RKO (cell line): ENCODE data around the gene PIM1.
"Not testable (repeated sequence)": the region's sequence is repeated elsewhere in the genome, so short reads cannot be mapped to it uniquely, and the experiment has no call there.

ENCODE experiments used
- DNase-seq: peaks from one replicate; pipeline ENCODE4 v3.0.0-alpha.2; 2016; ENCODE audit warnings: low spot score

PIM1 gene

GRCh38 chr6:37188962-37189510 is 19.1 kb downstream of the PIM1 start:
- no peak for DNase-seq

DNA sequence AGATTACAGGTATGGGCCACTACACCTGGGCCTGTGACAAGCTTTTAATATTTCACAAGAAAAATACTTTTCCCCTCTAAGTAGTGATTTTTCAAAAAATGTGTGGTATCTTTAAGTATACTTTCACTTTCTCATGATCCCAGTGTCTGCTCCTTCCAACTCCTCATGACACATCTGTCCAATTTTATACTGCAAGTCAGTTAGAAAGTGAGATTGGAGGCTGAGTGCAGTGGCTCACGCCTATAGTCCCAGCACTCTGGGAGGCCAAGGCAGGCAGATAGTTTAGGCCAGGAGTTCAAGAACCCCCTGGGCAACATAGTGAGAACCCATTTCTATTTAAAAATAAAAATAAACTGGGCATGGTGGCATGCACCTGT is 20.2 kb downstream of the PIM1 start:
- DNase-seq, result no peak

- no peak for DNase-seq
These were observed 22.7 kb downstream of the PIM1 start for GRCh38 chr6:37192666-37193065.

DNA sequence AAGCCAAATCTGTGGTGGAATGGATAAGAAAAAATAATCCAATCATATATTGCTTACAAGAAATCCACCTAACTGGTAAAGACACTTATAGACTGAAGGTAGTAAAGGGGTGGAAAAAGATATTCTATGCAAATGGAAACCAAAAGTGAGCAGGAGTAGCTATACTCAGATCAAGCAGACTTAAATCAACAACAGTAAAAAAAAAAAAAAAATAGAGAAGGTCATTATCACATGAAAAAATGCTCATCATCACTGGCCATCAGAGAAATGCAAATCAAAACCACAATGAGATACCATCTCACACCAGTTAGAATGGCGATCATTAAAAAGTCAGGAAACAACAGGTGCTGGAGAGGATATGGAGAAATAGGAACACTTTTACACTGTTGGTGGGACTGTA is 24.9 kb downstream of the PIM1 start:
- not testable (repeated sequence) for DNase-seq

DNA sequence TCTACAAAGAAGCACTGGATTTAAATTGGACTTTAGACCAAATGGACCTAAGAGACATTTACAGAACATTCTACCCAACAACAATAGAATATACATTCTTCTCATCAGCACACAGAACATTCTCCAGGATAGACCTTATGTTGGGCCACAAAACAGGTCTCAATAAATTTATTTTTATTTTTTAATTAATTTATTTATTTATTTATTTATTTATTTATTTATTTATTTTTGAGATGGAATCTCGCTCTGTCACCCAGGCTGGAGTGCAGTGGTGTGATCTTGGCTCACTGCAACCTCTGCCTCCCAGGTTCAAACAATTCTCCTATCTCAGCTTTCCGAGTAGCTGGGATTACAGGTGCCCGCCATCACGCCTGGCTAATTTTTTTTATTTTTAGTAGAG is 26.5 kb downstream of the PIM1 start:
- DNase-seq, result not testable (repeated sequence)

DNA sequence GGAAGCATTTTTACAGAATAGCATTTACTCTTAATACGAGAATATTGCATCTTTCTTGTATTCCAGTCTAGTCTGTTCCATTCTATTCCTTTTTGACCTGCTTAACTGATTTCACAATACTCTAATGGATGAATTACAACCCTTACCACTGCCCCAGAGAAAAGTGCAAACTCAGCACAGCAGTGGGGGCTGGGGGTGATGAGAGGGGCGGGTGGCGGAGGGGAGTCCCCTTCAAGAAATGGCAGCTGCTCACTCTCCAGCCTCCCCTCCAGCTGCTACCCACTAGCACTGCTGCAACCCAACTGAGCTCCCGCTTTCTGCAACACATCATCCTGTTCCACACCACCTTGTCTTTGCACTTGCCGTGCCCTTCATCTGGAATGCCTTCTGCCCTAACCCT is 30.1 kb downstream of the PIM1 start:
- DNase-seq, result no peak

- no peak for DNase-seq
These were observed 31.8 kb downstream of the PIM1 start for GRCh38 chr6:37201726-37202125.

GRCh38 chr6:37202788-37203491 is 33.0 kb downstream of the PIM1 start:
- DNase-seq, result no peak

DNA sequence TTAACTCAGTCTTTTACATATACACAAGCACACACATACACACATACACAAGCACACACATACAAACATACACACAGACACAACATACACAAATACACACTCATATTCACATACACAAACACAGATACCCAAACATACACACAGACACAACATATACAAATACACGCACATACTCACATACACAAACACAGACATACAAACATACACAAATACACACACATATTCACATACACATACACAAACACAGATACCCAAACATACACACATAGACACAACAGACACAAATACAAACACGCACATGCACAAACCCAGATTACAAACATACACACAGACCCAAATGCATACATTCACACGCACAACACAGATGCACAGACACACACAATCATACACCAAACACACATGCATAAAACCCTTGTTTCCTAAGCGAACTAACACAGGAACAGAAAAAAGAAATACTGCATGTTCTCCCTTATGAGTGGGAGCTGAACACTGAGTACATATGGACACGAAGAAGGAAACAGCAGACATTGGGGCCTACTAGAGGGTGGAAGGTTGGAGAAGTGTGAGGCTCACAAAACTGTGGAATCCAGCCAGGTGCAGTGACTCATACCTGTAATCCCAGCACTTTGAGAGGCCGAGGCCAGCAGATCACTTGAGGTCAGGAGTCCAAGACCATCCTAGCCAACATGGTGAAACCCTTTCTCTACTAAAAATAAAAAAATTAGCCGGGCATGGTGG is 34.2 kb downstream of the PIM1 start:
- DNase-seq, result peak; percentile 36

DNA sequence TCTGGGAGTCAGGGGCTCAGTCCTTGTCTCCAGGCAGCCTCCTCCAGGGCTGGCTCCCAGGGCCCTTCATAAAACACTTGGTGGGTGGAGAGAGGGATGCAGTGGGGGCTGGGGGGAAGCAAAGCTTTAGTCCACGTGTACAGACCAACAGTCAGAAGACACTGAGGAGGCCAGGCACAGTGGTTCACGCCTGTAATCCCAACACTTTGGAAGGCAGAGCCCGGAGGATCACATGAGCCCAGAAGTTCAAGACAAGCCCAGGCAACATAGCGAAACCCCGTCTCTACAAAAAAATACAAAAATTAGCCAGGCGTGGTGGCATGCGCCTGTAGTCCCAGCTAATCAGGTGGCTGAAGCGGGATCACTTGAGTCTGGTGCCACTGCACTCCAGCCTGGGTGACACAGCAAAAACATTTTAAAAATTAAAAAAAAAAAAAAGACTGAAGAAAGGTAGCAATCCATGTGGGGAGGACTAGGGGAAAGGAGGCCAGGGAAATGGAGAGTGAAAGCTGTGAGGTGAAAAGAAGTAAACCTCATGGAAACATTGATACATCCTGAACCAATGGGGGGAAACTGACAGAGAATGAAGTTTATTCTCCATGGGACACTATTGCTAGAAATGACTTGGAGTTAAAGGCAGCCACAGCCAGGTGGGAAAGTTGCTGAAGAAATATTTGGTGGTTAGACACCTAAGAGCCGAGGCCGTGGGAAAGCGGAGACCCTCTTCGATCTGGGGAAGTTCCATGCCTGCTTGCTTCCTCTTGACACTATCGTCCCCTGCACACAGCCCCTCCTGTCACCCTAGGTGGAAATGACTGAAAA is 35.4 kb downstream of the PIM1 start:
- DNase-seq, result no peak

DNA sequence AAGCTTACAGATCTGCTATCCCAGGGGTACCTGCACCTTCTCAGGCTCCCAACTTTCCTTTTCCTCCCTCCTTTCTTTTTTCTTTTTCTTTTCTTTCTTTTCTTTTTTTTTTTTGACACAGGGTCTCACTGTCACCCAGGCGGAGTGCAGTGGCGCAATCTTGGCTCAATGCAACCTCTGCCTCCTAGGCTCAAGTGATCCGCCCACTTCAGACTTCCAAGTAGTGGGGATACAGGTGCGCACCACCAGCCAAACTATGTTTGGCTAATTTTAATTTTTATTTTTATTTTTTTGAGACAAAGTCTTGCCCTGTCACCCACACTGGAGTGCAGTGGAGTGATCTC is 36.0 kb downstream of the PIM1 start:
- DNase-seq, result no peak

DNA sequence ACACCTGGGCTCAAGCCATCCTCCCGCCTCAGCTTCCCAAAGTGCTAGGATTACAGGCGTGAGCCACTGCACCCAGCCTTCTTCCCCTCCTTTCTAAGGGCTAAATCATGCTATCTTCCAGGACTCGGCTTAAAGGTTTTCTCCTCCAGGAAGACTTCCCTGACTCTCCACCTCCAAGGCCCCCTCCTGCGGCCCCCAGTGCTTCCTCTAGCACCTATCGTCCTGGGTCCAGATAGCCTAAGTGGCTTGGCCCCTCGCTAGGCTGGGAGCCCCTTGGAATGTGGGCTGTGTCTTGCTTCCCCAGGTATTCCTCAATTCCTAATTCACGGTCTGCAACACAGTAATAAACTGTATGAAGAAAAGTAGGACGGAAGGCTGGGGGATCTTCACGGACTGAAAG is 36.7 kb downstream of the PIM1 start:
- DNase-seq, result no peak

DNA sequence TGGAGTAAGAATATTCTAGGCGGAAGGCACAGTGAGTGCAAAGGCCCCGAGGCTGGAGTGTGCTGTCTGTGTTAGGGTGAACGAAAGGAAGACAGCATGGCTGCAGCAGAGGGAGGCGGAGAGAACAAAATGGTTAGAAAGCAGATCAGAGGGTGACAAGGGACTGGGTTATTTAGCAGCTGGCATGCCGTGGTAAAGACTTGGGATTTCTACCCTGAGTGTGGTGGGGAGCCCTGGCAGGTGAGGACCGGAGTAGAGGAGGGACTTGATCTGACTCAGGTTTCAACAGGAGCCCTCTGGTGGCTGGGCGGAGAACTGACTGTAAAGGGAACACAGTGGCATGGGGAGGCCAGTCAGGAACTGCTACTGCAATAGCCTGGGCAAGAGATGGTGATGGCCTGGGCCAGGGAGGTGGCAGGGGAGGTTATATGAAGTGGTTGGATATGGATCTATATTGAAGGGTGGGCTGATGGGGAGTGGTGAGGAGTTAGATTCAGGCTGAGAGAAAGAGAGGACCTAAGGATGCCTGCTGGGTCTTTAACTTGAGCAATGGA is 38.0 kb downstream of the PIM1 start:
- DNase-seq, result peak; percentile 72

DNA sequence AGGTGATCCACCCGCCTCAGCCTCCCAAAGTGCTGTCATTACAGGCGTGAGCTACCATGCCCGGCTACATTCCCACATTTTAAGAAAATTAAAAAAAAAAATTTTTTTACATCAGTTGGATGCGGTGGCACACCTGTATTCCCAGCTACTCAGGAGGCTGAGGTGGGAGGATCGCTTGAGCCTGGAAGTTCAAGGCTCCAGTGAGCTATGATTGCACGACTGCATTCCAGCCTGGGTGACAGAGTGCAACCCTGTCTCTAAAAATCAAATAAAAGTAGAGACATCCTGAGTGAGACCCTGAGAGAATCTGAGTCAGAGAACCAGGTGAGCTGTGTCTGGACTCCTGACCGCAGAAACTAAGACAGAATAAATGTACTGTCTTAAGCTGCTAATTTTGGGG is 38.8 kb downstream of the PIM1 start:
- DNase-seq, result no peak

GRCh38 chr6:37209461-37210205 is 39.7 kb downstream of the PIM1 start:
- no peak for DNase-seq

DNA sequence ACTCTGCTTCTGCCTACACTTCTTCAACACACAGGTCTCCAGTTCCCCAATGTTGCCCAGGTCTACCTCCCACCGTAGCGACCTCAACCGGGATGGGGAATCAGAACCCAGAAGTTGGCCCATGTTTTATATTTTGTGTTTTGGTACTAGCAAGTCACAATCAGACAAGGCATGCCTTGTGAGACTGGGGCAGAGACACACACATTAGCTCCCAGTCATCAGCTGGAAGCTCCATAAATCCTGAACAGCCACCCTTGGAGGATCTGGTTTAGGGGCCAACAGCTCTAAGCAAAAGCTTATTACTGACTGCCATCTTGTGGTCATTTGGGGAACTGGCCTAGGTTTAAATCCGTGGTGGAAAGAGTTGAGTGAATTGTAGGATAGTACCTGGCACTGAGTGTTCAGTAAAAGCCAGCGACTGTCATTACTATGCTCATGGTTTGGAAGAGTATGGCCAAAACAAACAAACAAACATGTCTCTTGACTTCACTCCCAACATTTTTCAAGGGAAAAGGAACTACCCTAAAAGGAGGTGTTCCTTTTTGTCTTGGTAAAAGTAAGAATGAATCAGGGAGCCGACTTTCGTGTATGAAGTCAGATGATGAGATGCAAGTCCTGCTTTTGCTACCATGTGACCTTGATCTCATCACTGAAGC is 40.5 kb downstream of the PIM1 start:
- DNase-seq, result peak; percentile 75

DNA sequence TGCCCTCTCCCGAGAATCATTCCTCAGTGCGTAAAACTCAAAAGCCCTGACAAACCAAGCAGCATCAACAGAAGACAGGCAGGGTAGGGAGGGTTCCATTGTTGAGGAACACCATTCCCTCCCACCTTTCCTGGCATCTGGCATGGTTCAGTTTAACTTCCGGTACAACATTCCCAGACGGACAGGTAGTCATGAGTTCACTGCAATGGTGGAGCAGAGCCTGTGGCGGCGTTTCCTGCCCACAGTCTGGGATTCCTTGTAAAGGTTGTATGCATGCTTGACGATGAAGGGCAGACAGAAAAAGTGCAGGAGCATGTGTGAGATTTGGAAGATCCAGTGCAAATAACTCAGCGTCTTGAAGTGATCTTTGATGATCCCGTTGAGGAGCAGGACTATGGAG is 42.3 kb downstream of the PIM1 start:
- DNase-seq, result no peak

GRCh38 chr6:37218061-37218460 is 48.1 kb downstream of the PIM1 start:
- no peak for DNase-seq

DNA sequence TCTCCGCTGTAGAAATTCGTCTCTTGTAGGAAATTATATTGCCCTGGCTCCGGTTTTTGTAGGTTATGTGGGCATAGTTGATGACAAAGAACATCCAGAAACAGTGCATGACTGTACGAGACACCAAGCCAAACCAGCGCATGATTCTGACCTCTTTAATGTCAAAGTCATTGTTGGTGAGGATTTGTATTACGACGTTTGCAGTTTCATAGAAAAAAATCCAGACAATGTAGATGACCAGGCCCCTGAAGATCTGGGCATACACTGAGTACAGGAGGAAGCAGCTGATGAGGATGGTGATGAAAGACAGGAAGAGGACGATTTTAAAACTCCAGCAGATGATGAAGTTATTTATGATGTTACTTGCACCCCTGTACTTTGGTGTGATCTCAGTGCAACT is 48.6 kb downstream of the PIM1 start:
- no peak for DNase-seq

DNA sequence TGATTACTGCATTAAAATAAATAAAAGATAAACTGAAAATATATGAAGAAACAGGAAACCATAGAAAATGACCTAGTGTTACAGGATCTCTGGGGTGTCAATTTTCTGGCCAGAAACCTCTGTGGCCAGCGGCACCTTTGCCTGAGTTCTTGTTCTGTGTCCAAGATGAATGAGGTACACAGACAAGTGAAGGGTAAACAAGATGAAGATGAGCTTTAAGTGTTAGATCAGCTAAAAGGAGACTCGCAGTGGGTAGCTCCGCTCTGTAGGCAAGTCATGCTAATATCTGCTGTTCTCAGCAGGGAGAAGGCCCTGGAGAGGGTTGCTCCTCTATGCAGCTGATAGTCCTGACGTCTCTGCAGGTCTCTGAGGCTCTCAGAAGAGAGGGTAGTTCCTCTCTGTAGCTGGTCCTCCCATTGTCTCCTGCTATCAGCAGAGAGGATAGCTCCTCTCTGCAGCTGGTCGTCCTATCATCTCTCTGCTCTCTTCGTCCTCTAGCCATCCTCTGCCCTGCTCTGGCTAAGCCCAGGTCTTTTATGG is 51.7 kb downstream of the PIM1 start:
- no peak for DNase-seq
